AML-193 (cell line): ENCODE data around the gene SNX32.
"Not testable (repeated sequence)": the region's sequence is repeated elsewhere in the genome, so short reads cannot be mapped to it uniquely, and the experiment has no call there.

ENCODE experiments used
- DNase-seq, 2 experiments: peaks; one replicate each; lab custom pipeline; 2025; lab: John Stamatoyannopoulos, UW

Gene SNX32

DNA sequence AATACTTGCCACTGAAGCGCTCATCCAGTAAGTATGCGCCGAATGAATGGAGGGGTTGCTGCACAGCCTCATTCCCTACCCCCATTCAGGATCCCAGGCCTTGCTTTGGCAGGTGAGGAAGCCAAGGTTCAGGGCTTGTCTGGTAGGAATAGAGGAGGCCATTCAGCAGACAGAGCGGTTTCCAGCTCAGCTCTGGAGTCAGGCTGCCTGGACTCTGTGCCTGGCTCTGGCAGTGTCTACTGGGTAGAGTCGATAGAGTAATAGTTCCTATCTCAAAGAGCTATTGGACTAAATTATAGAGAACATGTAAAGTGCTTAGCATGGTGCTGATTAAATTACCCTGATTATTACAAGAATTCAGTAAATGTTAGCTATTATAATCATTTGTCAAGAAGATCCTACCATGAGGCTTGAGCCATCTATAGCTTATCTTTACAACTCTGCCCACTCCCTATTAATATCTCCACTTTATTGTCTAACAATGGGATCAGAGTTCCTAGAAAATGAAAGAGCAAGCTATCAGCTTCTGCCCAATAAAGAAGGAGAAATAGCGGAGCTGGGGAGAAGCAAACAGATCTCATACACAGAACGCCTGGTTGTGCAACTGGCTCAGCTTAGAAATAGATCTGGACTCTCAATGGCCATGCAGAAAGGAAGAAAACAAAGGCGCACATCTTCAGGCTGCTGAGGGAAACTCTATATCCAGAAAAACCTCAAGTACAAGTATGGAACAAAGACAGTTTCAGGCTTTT is 6.6 kb upstream of the SNX32 start:
- no peak for DNase-seq

DNA sequence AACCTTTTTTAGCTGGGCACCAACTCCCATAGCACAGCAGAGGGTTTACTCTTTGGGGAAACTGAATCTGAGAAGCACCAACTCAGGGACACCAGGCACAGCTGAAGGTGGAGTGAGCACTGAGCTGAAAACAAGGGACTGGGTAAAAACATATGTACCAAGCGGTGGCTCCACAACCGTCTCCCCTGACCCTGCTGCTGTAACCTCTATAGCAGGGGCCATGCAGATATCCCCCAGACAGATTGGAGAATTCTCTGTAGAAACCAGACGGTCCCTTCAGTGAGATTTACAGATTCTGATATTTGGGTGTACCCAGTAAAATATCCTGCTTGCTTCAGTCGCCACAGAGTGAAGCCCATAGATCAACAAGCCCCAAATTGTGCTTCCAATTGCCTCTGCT is 4.3 kb upstream of the SNX32 start:
- no peak for DNase-seq

DNA sequence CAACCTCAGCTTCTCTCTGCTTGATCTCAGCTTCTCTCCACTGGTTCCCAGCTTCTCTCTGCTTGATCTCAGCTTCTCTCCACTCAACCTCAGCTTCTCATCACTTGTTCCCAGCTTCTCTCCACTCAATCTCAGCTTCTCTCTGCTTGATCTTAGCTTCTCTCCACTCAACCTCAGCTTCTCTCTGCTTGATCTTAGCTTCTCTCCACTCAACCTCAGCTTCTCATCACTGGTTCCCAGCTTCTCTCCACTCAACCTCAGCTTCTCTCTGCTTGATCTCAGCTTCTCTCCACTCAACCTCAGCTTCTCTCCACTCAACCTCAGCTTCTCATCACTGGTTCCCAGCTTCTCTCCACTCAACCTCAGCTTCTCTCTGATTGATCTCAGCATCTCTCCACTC is 1.5 kb upstream of the SNX32 start:
- not testable (repeated sequence) for DNase-seq

DNA sequence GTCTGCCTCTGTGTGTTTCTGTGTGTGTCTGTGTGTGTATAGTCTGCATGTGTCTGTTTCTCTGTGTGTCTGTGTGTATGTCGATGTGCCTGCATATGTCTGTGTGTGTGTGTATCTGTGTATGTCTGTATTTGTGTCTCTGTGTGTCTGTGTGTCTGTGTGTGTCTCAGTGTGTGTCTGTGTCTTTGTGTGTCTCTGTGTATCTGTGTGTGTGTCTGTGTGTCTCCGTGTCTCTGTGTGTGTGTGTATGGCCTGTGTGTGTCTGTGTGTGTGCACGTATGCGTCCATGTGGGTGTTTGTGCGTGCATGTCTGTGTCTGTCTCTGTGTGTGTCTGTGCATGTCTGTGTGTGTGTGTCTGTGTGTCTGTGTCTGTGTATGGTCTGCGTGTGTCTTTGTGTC is 439 bp downstream of the SNX32 start:
- no peak for DNase-seq

DNA sequence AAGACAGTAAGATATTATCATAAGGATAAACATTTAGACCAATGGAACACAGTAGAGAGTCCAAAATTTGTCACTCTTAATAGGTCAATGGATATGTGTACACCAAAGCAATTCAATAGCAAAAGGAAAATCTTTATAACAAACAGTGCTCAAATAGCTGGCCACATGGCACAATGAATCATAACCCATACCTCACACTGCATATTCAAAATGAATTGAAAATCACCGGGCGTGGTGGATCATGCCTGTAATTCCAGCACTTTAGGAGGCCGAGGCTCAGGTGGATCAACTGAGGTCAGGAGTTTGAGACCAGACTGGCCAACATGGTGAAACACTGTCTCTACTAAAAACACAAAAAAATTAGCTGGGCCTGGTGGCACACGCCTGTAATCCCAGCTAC is 8.4 kb downstream of the SNX32 start:
- DNase-seq, result no peak

DNA sequence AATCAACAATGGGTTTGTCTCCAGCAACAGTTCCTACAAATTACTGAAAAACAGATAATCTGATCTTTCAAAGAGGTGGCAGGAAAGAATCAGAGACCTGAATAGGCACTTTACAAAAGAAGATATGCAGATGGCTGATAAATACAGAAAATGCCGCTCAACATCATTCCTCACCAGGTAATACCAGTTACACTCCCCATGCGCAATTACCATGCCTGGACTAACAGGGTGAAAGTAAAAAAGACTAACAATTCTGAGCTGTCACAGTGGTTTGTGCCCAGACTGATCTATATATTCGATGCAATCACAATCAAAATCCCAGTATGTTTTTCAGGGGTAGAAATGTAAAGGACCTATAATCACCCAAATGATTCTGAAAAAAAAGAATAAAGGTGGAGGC is 10.0 kb downstream of the SNX32 start:
- DNase-seq, result no peak

DNA sequence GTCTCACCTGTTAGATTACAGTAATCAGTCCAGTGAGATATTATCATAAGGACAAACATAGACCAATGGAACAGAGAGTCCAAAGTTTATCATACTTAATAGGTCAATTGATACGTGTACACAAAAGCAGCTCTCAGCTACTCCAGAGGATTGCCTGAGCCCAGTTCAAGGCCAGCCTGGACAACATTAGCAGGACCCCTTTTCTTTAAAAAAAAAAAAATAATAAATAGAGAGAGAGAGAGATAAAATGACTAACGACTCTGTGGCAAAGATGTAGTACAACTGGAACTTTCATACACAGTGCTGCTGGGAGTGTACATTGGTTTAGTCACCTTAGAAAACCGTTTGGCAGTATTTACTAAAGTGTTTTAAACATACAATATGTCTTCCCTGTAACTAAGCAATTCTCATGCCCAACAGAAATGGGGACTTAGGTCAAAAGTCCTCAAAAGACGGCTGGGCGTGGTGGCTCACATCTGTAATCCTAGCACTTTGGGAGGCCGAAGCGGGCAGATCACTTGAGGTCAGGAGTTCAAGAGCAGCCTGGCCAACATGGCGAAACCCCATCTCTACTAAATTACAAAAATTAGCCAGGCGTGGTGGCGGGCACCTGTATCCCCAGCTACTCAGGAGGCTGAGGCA is 10.6 kb downstream of the SNX32 start:
- DNase-seq, result no peak

DNA sequence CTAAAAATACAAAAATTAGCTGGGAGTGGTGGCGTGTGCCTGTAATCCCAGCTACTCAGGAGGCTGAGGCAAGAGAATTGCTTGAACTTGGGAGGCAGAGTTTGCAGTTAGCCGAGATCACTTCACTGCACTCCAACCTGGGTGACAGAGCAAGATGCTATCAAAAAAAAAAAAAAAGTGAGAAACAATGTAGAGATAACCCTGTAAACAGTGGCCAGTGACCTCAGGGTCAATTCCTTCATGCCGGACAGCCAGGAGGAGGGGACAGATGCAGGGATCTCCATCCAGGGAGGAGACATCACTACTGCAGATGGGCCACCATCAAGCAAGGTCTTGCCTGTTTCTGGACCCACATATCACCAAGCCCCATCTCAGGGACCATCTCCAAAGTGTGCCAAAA is 14.0 kb downstream of the SNX32 start:
- no peak for DNase-seq

DNA sequence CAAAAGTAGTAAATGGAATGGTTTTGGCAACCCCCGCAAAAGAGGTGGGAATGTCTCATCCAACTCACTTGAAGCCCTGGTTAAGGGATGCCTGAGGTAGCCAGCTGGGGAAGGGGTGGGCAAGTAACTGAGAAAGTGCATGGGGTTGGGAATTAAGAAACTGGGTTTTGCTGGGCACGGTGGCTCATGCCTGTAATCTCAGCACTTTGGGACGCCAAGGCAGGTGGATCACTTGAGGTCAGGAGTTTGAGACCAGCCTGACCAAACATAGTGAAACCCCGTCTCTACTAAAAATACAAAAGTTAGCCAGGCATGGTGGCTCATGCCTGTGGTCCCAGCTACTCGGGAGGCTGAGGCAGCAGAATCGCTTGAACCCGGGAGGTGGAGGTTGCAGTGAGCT is 14.9 kb downstream of the SNX32 start:
- DNase-seq, result not testable (repeated sequence)

DNA sequence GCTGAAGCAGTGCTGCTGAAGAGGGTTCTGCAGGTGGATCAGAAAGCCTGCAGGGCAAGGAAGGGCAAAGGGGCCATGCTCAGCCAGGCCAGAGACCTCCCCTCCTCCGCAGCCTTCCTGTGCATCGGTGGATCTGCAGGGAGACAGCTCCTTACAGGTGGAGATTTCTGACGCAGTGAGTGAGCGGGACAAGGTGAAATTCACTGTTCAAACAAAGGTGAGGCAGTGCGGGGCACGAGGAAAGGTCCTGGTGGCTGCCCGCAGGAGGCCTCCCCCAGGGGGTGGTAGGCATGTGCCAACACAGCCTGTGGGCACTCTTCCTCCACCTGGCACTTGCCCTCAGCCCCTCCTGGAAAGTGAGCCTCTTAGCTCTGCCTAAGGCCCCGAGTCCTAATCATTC is 15.6 kb downstream of the SNX32 start:
- no peak for DNase-seq

DNA sequence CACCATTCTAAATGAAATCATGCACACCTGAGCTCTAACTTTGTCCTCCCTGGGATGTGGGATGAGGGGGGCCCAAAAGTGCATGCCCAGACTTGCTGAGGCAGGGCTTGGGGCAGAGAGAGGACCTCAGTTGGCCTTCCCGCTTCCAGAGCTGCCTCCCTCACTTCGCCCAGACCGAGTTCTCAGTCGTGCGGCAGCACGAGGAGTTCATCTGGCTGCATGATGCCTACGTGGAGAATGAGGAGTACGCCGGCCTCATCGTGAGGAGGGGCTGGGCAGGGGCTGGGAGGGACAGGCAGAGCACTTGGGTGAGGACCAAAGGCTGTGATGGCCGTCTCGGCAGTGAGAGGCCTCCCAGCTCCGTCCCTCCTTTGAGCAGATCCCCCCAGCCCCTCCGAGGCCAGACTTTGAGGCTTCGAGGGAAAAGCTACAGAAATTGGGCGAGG is 16.0 kb downstream of the SNX32 start:
- no peak for DNase-seq

DNA sequence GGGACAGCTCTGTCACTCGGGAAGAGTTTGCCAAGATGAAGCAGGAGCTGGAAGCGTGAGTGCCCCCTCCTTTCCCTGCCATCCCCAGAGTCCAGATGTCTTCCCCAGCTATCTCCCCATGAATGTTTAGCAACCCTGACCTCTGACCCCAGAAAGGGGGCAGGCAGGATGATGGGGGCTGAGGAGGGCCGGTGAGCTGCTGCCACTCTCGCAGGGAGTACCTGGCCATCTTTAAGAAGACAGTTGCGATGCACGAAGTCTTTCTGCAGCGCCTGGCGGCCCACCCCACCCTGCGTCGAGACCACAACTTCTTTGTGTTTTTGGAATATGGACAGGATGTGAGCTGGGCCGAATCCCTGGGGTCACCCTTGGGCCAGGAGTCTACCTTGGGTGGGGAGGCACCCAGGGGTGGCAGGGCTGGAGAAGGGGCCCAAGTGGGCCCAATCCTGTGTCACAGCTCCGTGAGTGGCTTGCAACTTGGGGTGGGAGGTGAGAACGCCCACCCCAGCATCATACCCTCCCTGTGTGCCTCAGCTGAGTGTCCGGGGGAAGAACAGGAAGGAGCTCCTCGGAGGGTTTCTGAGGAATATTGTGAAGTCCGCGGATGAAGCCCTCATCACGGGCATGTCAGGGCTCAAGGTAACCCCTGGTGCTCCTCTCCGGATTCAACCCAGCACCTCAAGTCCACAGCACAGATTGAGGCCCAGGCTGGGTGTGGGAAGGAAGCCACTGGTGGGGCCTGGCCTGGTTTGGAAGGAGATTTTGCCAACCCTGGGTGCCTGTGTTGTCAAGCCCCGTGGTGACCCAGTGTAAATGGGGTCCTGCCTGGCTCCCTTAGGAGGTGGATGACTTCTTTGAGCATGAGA is 16.7 kb downstream of the SNX32 start:
- DNase-seq, result no peak

DNA sequence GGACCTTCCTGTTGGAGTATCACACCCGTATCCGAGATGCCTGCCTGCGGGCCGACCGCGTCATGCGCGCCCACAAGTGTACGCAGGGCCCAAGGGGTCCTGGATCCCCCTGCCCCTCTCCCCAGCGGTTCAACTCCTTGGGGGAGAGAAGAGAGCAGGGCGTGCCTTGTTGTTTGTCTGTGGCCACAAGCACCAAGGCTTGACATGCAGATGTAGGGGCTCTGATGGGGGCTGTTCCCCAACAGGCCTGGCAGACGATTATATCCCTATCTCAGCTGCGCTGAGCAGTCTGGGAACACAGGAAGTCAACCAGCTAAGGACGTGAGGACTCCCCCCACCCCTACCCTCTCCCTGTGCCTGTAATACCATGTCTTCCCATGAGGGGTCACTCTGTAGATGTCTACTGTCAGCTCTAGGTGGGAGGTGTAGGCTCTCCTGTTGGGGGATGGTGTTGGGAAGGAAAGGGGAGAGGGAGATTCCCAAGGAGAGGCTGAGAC is 17.4 kb downstream of the SNX32 start:
- DNase-seq, result no peak

DNA sequence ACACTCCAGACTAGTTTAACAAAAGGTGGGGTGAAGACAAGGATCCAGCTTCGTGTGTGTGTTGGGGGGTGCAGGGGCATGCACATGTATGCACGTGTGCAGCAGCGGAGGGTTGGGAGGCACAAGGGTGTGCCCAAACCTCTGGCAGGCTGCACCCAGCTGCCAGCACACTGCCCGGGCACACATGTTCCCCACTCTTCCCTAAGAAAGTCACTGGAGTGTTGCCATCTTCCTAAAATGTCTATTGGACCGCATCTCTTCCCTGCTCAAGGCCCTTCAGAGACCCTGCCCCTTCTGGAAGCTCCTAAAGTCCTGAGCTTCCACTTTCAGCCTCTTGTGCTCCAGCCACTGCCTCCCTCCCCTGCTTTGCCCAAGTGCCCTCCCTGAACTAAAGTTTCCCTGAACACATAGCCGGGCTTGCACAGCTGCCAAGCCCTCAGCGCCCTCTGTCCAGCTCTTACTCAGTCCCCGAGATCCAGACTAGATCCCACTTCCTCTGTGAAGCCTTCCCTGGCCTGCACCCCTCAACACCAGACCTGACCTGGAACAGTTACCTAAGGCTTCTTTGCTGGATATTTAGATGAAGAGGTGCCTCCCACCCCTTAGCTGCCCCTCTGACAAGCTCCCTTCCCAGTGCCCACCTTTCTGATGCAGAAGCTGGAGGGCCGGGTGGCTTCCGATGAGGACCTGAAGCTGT is 18.2 kb downstream of the SNX32 start:
- DNase-seq, result no peak

DNA sequence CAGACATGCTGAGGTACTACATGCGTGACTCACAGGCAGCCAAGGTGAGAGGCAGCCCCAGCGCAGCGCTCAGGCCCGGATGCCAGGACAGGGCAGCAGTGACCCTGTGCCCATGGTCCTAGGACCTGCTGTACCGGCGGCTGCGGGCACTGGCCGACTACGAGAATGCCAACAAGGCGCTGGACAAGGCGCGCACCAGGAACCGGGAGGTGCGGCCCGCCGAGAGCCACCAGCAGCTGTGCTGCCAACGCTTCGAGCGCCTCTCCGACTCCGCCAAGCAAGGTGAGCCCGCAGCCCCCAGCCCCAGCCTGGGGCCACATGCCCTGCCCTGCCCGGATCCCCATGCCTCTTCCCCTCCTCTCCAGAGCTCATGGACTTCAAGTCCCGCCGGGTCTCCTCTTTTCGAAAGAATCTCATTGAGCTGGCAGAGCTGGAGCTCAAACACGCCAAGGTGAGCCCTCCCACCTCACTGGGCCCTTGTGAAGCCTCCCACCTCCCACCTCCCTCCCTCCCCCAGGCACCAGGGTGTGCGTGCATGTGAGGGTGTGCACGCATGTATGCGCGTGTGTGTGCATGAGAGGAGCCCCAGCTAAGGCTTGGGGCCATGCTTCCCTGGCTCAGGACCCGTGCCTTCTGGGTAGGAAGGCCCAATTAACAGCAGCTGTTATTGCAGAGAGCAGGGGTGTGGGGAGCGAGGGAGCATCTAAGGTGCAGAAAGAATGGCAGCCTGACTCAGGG is 18.9 kb downstream of the SNX32 start:
- DNase-seq, result no peak

DNA sequence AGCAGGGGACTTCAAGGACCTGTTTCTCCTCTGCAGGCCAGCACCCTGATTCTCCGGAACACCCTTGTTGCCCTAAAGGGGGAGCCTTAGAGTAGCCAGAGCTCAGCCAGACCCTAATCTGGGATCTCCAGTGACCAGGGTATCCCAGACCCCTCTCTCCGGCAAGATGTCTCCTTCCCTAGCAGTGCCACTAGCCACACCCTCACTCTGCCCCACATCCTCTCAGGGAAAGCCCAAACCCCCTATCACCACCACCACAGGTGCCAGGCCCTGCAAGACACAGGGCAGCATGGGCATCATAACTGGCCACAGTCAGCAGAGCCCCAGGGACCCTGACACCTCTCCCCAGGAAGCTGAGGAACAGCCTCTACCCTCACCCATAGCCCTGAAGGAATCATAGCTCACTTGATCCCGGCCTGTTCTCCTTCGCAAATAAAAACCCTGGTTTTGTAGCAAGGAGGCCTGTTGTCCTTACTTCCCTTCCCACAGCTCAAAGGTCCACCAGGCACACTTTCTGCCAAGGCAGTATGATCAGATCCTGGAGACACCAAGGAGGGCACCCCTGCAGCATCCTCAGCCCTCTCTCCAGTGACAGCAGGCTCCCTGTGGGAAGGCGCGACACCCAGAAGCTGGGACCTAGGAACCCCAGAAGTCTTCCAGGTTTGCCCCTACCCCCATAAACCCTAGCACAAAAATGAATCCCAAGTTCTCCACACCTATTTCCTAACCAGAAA is 19.6 kb downstream of the SNX32 start:
- DNase-seq, result no peak

DNA sequence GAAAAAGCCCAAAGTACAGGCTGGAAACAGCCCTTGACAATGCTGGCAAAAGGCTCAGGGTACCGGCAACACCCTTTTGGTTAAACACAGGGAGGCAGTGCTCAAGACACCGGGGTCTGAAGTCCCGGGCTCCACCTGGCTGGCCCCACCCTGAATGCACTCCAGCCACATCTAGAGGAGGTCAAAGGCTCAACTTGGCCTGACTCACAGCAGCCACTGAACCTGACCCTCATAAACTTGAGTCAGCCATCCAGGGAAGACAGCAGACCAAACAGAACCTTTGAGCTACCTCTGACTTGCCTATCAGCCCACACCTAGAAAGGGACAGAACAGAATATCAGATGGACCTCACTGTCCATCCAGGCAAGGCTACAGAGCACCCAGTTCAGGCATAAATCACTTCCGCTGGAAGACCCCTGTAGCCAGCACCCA is 20.4 kb downstream of the SNX32 start:
- no peak for DNase-seq

DNA sequence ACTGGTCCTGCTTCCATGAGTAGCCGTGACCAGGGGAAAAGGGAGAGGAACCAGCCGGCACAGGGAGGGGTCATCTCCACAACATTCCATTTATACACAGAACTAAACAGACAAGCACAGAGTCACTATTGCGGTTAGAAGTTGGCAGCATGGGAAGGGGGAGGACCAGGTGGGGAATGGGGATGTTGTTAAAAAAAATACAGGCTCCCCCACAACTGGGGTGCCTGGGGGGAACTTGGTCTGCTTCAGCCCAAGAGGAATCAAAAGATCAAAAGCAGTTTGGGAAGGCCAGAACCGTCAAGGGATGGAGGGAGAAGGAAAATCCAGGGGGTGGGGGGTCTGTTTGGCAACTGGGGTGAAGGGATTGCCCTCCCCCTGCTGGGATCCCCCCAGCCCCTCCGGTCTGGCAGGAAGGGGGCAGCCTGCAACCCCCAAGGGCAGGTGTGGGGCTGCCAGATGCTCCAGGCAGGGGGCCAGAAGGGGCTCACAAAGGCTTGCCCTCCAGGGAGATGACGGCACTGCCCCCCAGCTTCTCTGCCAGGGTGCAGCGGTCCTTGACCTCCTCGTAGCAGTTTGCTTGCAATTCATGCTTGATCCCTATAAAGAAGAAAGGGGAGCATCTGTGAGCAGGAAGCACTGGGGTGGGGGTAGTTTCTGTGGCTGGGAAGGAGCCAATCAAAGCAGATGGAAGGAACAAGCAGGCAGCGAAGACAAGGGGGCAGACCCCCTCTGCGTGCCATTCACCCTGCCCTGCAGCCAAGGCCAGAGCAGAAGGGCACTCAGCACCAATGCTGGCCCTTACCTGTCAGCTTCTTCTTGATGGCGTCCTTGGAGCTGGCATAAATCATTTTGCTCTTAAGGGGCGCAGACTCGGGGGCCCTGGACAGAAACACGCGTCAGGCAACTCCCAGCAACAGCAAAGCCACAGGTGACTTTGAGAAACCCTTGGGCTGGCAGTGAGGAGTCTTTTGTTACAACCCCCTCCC is 21.4 kb downstream of the SNX32 start:
- DNase-seq, result no peak

DNA sequence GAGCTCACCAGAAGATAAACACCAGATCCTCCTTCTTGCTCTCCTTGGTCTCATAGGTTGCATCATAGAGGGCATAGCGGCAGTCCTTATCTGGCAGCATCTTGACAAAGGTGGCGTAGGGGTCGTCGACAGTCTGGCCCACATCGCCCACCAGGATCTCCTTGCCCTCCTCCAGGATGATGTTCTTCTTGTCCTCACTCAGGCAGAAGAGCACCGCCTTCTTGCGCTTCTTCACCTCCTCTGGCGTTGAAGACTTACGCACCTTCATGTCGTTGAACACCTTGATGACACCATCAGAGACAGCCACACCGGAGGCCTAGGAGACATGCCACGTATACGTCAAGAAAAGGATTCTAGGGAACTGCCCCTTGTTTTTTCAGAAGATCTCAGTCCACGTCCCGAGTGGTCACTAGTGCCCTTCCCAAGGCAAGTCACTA is 22.2 kb downstream of the SNX32 start:
- no peak for DNase-seq
